Lung (tissue), 12 donors: ENCODE measurements around the gene DSE. TPM values are rescaled to one million over a fixed set of nuclear protein-coding genes. Genes with fewer than 3 reads are reported as not detected.

Source experiments
- ATAC-seq: fragments of 200-7000 bp; cut with Tn5 transposase; one replicate; pipeline ENCODE4 v1.9.1; 2020; ENCODE audit warnings: moderate number of reproducible peaks; ENCODE audit not compliant: insufficient read depth, low FRiP score
- DNase-seq, 3 donors: peaks; one replicate each; pipeline ENCODE4 v3.0.0-alpha.2; 2013 to 2017
- H3K27ac ChIP-seq, 2 donors: one replicate each; pipeline ENCODE4 v1.5.1; 2013; ENCODE audit warnings: mild to moderate bottlenecking in 2 of 2, moderate library complexity in 2 of 2, control low read depth in 1 of 2, inconsistent platforms in 1 of 2, low read depth in 1 of 2, low read length in 1 of 2
- H3K27me3 ChIP-seq, 3 donors: one replicate each; pipeline ENCODE4 v1.5.1; 2013; ENCODE audit warnings: low read length in 2 of 3; ENCODE audit not compliant: control insufficient read depth in 3 of 3, insufficient read depth in 3 of 3
- H3K36me3 ChIP-seq, 4 donors: one replicate each; pipeline ENCODE4 v1.5.1; 2013; ENCODE audit warnings: low read length in 4 of 4, mild to moderate bottlenecking in 1 of 4, moderate library complexity in 1 of 4; ENCODE audit not compliant: control insufficient read depth in 4 of 4, insufficient read depth in 4 of 4
- H3K4me1 ChIP-seq, 5 donors: one replicate each; pipeline ENCODE4 v1.5.1; 2013; ENCODE audit warnings: low read length in 5 of 5, mild to moderate bottlenecking in 2 of 5, moderate library complexity in 1 of 5; ENCODE audit not compliant: control insufficient read depth in 5 of 5, insufficient read depth in 5 of 5
- H3K4me3 ChIP-seq: one replicate; pipeline ENCODE4 v1.5.1; 2013; ENCODE audit warnings: mild to moderate bottlenecking, control low read depth, moderate library complexity
- H3K9ac ChIP-seq, 2 donors: one replicate each; pipeline ENCODE4 v1.5.1; 2013; ENCODE audit warnings: low read length in 2 of 2, control low read depth in 1 of 2; ENCODE audit not compliant: insufficient read depth in 1 of 2
- H3K9me3 ChIP-seq, 4 donors: one replicate each; pipeline ENCODE4 v1.5.1; 2013; ENCODE audit warnings: low read length in 3 of 4, mild to moderate bottlenecking in 1 of 4, moderate library complexity in 1 of 4; ENCODE audit not compliant: control insufficient read depth in 4 of 4, insufficient read depth in 3 of 4
- CTCF ChIP-seq: IDR thresholded peaks from 2 replicates; pipeline ENCODE4 v1.5.1; 2012; ENCODE audit warnings: mild to moderate bottlenecking; ENCODE audit errors: control extremely low read depth, extremely low read depth
- whole genome bisulfite sequencing, 2 donors: extraction: QIAGEN DNeasy Blood & Tissue Kit; methylation state at CpG; one replicate each; pipeline ENCODE4 v1.1.7; 2013; 5-methylcytosine and 5-hydroxymethylcytosine counted together
- polyA plus RNA-seq, 2 donors: library from polyadenylated mRNA; stranded (reverse); fragments of 200-250 nt; gene quantifications; one replicate each; pipeline ENCODE4 v1.2.1, GENCODE V29; 2013
- total RNA-seq, 2 donors: library from RNA; depleted of rRNA in 1 of 2; stranded (reverse); fragments of >200 nt in 1 of 2; gene quantifications; one replicate each; pipeline ENCODE4 v1.2.1, GENCODE V29; 2014 to 2021
- donor health status: control.
- donor health status: control.
- donor health status: Bipolar disorder and iron deficiency.
- donor health status: healthy.
- donor health status: DM: yes; HTN: yes; CAD: no.

Gene DSE
- total and polyA plus RNA-seq, 4 donors: 5.4 to 46.9 (median 42.4) TPM

DNA sequence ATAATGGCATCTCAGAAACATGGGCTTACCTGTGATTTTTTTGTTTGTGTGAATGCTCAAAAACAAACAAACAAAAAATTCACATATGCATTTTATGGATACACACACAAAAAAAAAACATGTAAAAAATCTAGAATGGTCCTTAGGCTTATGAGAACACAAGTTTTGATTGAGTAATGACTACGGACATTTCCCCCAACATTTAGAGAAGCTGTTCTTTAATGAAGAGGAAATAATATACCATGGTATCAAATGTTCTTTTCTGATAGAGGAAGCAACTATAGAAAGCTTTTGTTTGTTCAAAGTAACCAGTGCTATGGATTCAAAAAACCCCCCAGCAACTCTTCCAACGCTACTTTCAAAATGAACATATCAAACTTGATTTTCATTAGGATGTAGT lies 81.8 kb downstream of the DSE start:
- H3K9me3 ChIP-seq: no peaks in the 10 kb centered on the region
- DNase-seq: no peak
- no peak for ATAC-seq
- 57 to 79% methylated on average over 2 of the region's 2 CpGs for WGBS, 2 donors
- H3K4me1 ChIP-seq: peaks cover 0 to 6% (median 0%) of the 10 kb centered on the region in 5 donors
- H3K36me3 ChIP-seq: no peaks in the 10 kb centered on the region
- H3K9ac ChIP-seq: no peak overlapping the region
- no peaks in the 10 kb centered on the region for H3K27me3 ChIP-seq
- no peak for TF ChIP-seq CTCF
- H3K4me3 ChIP-seq: no peak overlapping the region
- H3K27ac ChIP-seq: no peak overlapping the region

GRCh38 chr6:116456106-116456505 lies 85.4 kb downstream of the DSE start:
- ATAC-seq (no peak), DNase-seq (no peak)
- no peaks in the 10 kb centered on the region for H3K27me3 ChIP-seq
- WGBS, 2 donors: 89 to 94% methylated on average over 3 of the region's 3 CpGs
- no peaks in the 10 kb centered on the region for H3K9me3 ChIP-seq
- no peak for TF ChIP-seq CTCF
- H3K36me3 ChIP-seq: no peaks in the 10 kb centered on the region
- H3K27ac ChIP-seq: no peak overlapping the region
- no peak overlapping the region for H3K4me3 ChIP-seq
- H3K4me1 ChIP-seq: no peaks in the 10 kb centered on the region
- no peak overlapping the region for H3K9ac ChIP-seq

DNA sequence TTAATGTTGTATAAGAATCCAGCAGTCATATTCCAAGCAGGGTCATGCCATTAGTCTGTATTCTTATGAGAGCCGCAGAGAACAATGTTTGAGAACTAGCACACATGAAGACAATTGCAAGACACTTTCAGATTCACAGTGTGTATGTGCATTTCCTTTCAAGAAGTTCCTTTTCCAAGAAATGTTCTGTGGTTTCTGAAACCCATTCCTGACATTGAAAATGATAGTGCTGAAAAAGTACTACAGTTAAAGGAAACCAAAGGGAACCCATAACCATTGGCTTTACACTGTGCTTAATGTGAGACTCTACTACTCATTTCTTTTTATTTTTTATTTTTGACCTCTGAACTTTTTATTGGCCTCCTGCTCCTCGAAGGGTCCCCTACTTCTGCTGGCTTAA lies 86.2 kb downstream of the DSE start:
- no peaks in the 10 kb centered on the region for H3K27me3 ChIP-seq
- no peaks in the 10 kb centered on the region for H3K36me3 ChIP-seq
- H3K9me3 ChIP-seq: no peaks in the 10 kb centered on the region
- no peak overlapping the region for H3K9ac ChIP-seq
- no peak overlapping the region for H3K27ac ChIP-seq
- WGBS, 2 donors: 74 to 78% methylated on average over 2 of the region's 2 CpGs
- TF ChIP-seq CTCF: no peak
- peaks cover 0 to 4% (median 0%) of the 10 kb centered on the region in 5 donors for H3K4me1 ChIP-seq
- no peak overlapping the region for H3K4me3 ChIP-seq
- DNase-seq: no peak
- ATAC-seq: no peak

DNA sequence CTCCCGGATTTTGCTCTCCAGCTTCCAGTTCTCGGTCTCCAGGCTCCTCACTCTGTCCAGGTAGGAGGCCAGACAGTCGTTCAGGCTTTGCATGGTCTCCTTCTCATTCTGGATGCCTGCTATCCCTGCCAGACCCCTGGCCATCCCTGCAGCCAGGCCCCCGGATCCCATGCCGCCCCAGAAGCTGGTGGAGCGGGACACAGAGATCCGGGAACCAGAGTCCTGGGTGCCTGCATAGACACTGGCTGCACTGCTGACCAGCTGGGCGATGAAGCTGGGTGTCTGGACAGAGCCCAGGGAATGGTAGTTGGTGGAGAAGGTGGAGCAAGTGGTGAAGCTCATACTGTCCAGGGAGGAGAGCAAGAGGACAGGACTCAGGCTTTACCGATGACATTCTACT lies 87.5 kb downstream of the DSE start:
- 95 to 96% methylated on average over 9 of the region's 9 CpGs for WGBS, 2 donors
- ATAC-seq (no peak), DNase-seq (no peak)
- no peaks in the 10 kb centered on the region for H3K36me3 ChIP-seq
- no peak for TF ChIP-seq CTCF
- no peak overlapping the region for H3K4me3 ChIP-seq
- H3K9me3 ChIP-seq: peaks cover 0 to 1% (median 0%) of the 10 kb centered on the region in 4 donors
- H3K4me1 ChIP-seq: peaks cover 0 to 11% (median 5%) of the 10 kb centered on the region in 5 donors
- no peak overlapping the region for H3K9ac ChIP-seq
- H3K27ac ChIP-seq: no peak overlapping the region
- no peaks in the 10 kb centered on the region for H3K27me3 ChIP-seq
